Neuronal stem cell (in vitro differentiated cells): ENCODE measurements around the gene PCDHGC5.

ENCODE experiments used
- DNase-seq: peaks from one replicate; pipeline ENCODE4 v3.0.0-alpha.2; 2013; ENCODE audit warnings: low spot score
- H2AFZ ChIP-seq: one replicate; pipeline ENCODE4 v1.6.1; 2013; ENCODE audit warnings: mild to moderate bottlenecking, low read length, inconsistent platforms
- H2AK5ac ChIP-seq: 2 replicates; pipeline ENCODE4 v1.6.1; 2013; ENCODE audit warnings: low read depth, mild to moderate bottlenecking, inconsistent platforms, low read length, moderate library complexity, mixed read lengths
- H2BK120ac ChIP-seq: 2 replicates; pipeline ENCODE4 v1.6.1; 2013; ENCODE audit warnings: low read depth, mild to moderate bottlenecking, inconsistent platforms, low read length, moderate library complexity, mixed read lengths
- H2BK12ac ChIP-seq: one replicate; pipeline ENCODE4 v1.6.1; 2013; ENCODE audit warnings: low read length, inconsistent platforms
- H2BK15ac ChIP-seq: 2 replicates; pipeline ENCODE4 v1.6.1; 2013; ENCODE audit warnings: mild to moderate bottlenecking, low read length, inconsistent platforms, mixed read lengths
- H2BK5ac ChIP-seq: one replicate; pipeline ENCODE4 v1.6.1; 2013; ENCODE audit warnings: inconsistent platforms, mild to moderate bottlenecking, low read length, moderate library complexity
- H3K14ac ChIP-seq: one replicate; pipeline ENCODE4 v1.6.1; 2013; ENCODE audit warnings: low read length, inconsistent platforms
- H3K18ac ChIP-seq: 2 replicates; pipeline ENCODE4 v1.6.1; 2013; ENCODE audit warnings: low read length, inconsistent platforms
- H3K23ac ChIP-seq: 2 replicates; pipeline ENCODE4 v1.6.1; 2013; ENCODE audit warnings: low read depth, mild to moderate bottlenecking, mixed read lengths, low read length, inconsistent platforms; ENCODE audit not compliant: poor library complexity
- H3K27ac ChIP-seq: replicated peaks from 3 replicates; pipeline ENCODE4 v1.5.1; 2013; ENCODE audit warnings: low read length, inconsistent platforms
- H3K27me3 ChIP-seq, 3 experiments: 2 replicates each; pipeline ENCODE4 v1.6.1; 2013; ENCODE audit warnings: low read length in 3 of 3, mild to moderate bottlenecking in 2 of 3, inconsistent platforms in 1 of 3, low read depth in 1 of 3, mixed read lengths in 1 of 3, moderate library complexity in 1 of 3; ENCODE audit not compliant: control insufficient read depth in 3 of 3, insufficient read depth in 3 of 3
- H3K36me3 ChIP-seq, 2 donors: replicated peaks in 1 of 2; 2 replicates each; pipeline ENCODE4 v1.6.1; 2013; ENCODE audit warnings: low read length in 2 of 2; ENCODE audit not compliant: control insufficient read depth in 2 of 2, insufficient read depth in 2 of 2
- H3K4ac ChIP-seq: 2 replicates; pipeline ENCODE4 v1.6.1; 2013; ENCODE audit warnings: inconsistent platforms, mild to moderate bottlenecking, low read length, moderate library complexity
- H3K4me1 ChIP-seq, 2 donors: 1 replicate in 1 of 2; 2 replicates in 1 of 2; pipeline ENCODE4 v1.6.1; 2013; ENCODE audit warnings: low read length in 2 of 2, low read depth in 1 of 2; ENCODE audit not compliant: control insufficient read depth in 2 of 2, insufficient read depth in 1 of 2
- H3K4me2 ChIP-seq: one replicate; pipeline ENCODE4 v1.6.1; 2013; ENCODE audit warnings: mild to moderate bottlenecking, low read length, inconsistent platforms; ENCODE audit not compliant: insufficient read depth, poor library complexity, severe bottlenecking
- H3K4me3 ChIP-seq, 2 donors: 2 replicates each; pipeline ENCODE4 v1.5.1; 2013; ENCODE audit warnings: low read length in 2 of 2, mild to moderate bottlenecking in 2 of 2, inconsistent platforms in 1 of 2, moderate library complexity in 1 of 2
- H3K79me1 ChIP-seq: one replicate; pipeline ENCODE4 v1.6.1; 2013; ENCODE audit warnings: low read depth, mild to moderate bottlenecking, inconsistent platforms, low read length, moderate library complexity
- H3K9ac ChIP-seq: one replicate; pipeline ENCODE4 v1.6.1; 2013; ENCODE audit warnings: mild to moderate bottlenecking, low read depth, low read length, inconsistent platforms; ENCODE audit not compliant: poor library complexity
- H3K9me3 ChIP-seq, 2 donors: replicated peaks in 1 of 2; 2 replicates each; pipeline versions ENCODE3 to v1.6.1; 2013; ENCODE audit warnings: low read length in 2 of 2, mild to moderate bottlenecking in 2 of 2, inconsistent platforms in 1 of 2, low read depth in 1 of 2, mixed read lengths in 1 of 2, moderate library complexity in 1 of 2; ENCODE audit not compliant: control insufficient read depth in 2 of 2, insufficient read depth in 1 of 2
- H4K8ac ChIP-seq: one replicate; pipeline ENCODE4 v1.6.1; 2013; ENCODE audit warnings: low read depth, mild to moderate bottlenecking, inconsistent platforms, low read length, moderate library complexity
- H4K91ac ChIP-seq: one replicate; pipeline ENCODE4 v1.6.1; 2013; ENCODE audit warnings: low read length, low read depth, mild to moderate bottlenecking, inconsistent platforms; ENCODE audit not compliant: poor library complexity
- WGBS, 2 donors: extraction: QIAGEN DNeasy Blood & Tissue Kit; methylation state at CpG; one replicate each; pipeline ENCODE4 v1.1.7; 2013; ENCODE audit warnings: missing lambda C conversion rate in 2 of 2, mixed read lengths in 1 of 2; ENCODE audit not compliant: insufficient read length in 2 of 2, insufficient replicate concordance in 1 of 2; ENCODE audit errors: extremely low coverage in 2 of 2; 5-methylcytosine and 5-hydroxymethylcytosine counted together

Gene PCDHGC5

GRCh38 chr5:141490771-141491170 is 1.9 kb downstream of the PCDHGC5 start:
- H2AK5ac ChIP-seq = no peak overlapping the region
- no peak overlapping the region for H3K4me2 ChIP-seq
- no CpG with 5 or more reads among the region's 13 CpGs for WGBS, 2 donors
- no peak overlapping the region for H3K23ac ChIP-seq
- no peak overlapping the region for H2BK12ac ChIP-seq
- peaks cover 33 to 59% of the 10 kb centered on the region in 2 donors for H3K36me3 ChIP-seq
- H3K9me3 ChIP-seq = peaks cover 16 to 45% of the 10 kb centered on the region in 2 donors
- H3K27me3 ChIP-seq = peaks cover 0 to 10% (median 0%) of the 10 kb centered on the region in 3 experiments
- no peak overlapping the region for H3K9ac ChIP-seq
- H4K91ac ChIP-seq = no peak overlapping the region
- H2BK15ac ChIP-seq = peak overlapping the region; percentile 25
- no peak overlapping the region for H3K18ac ChIP-seq
- H4K8ac ChIP-seq = no peak overlapping the region
- no peak overlapping the region for H3K4ac ChIP-seq
- no peak overlapping the region for H2AFZ ChIP-seq
- no peak overlapping the region for H2BK120ac ChIP-seq
- H3K4me1 ChIP-seq = peaks cover 24 to 28% of the 10 kb centered on the region in 2 donors
- no peak overlapping the region for H3K27ac ChIP-seq
- no peak overlapping the region for H3K14ac ChIP-seq
- peaks cover 17% of the 10 kb centered on the region for H3K79me1 ChIP-seq
- H2BK5ac ChIP-seq = peak overlapping the region; percentile 6
- peak overlapping the region in 1 of 2 donors; percentile 26 for H3K4me3 ChIP-seq
- DNase-seq = no peak

DNA sequence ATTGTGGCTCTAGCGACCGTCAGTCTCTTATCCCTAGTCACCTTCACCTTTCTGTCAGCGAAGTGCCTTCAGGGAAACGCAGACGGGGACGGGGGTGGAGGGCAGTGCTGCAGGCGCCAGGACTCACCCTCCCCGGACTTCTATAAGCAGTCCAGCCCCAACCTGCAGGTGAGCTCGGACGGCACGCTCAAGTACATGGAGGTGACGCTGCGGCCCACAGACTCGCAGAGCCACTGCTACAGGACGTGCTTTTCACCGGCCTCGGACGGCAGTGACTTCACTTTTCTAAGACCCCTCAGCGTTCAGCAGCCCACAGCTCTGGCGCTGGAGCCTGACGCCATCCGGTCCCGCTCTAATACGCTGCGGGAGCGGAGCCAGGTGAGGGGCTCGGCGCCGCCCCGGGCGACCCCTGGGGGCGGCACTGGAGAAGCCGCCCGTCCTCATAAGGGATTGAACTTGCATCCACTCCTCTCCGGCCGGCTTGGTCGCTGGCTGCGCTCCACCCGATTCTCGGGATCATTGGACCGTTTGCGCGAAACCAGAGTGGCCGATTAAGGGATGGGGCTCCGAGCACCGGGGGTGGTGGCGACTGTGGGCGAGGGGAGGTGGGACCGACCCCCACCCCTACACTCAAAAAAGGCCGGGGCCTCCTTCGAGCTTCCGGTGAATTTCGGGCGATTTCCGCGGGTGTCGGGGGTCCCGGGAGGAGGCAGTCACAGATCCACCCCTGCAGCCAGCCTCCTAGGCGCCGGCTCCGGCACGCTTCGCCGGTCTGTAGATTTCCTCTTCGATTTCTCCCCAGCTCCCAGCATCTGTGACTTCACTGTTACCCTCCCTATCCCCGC is 2.7 kb downstream of the PCDHGC5 start:
- Histone ChIP-seq H2BK5ac (no peak overlapping the region), H3K79me1 (peaks cover 17% of the 10 kb centered on the region), H3K9ac (peak overlapping the region; percentile 70), H3K14ac (peak overlapping the region; percentile 39), H3K4ac (no peak overlapping the region), H2AK5ac (peak overlapping the region; percentile 50), H4K91ac (no peak overlapping the region), H3K36me3 (peaks cover 35 to 55% of the 10 kb centered on the region in 2 donors), H2BK120ac (no peak overlapping the region), H3K18ac (peak overlapping the region; percentile 62), H3K27ac (no peak overlapping the region), H2AFZ (no peak overlapping the region), H3K4me2 (peak overlapping the region; percentile 27), H4K8ac (no peak overlapping the region), H2BK12ac (peak overlapping the region; percentile 24), H3K23ac (peak overlapping the region; percentile 52), H3K4me1 (peaks cover 29 to 34% of the 10 kb centered on the region in 2 donors), H3K4me3 (no peak overlapping the region), H3K9me3 (peaks cover 12 to 37% of the 10 kb centered on the region in 2 donors), H2BK15ac (no peak overlapping the region), H3K27me3 (peaks cover 0 to 10% (median 0%) of the 10 kb centered on the region in 3 experiments)
- no CpG with 5 or more reads among the region's 66 CpGs for WGBS, 2 donors
- DNase-seq = no peak

DNA sequence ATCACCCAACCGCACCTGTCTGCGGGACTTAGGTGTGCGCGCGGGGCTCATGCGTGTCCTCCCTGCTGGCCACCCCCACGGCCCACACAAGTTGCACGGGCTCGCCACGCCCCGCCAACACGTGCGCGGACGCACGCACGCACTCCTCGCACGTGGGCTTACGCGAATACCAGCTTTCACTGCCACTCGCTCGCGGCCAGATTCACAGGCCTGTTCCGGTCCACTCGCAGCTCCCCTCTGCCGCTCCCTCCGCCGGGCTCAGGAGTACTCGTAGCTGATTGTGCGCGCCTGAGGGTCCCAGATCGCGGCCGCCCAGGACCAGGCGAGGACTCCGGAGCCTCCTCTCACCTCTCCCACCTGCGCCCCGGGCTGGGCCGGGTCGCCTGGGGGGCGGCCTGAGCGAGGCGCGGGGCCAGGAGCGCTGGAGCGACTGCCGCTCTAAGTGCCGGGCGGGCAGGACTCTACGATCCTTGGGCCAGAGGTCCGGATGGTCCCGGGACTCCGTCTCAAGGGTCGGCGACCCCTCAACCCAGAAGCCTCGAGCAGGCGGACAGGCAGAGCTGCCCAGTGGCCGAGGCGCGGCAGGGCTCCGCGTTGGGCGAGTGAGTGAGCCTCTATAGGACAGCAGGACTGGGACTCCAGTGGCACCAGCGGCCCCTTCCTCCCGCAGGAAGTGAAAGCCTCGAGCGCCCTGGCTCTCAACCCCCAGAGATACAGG is 3.4 kb downstream of the PCDHGC5 start:
- no peak overlapping the region for H2BK120ac ChIP-seq
- no peak overlapping the region for H4K91ac ChIP-seq
- peak overlapping the region; percentile 65 for H3K9ac ChIP-seq
- H3K9me3 ChIP-seq = peaks cover 12 to 30% of the 10 kb centered on the region in 2 donors
- H3K36me3 ChIP-seq = peaks cover 32 to 52% of the 10 kb centered on the region in 2 donors
- peak overlapping the region in 1 of 2 donors; percentile 29 for H3K4me3 ChIP-seq
- H2BK12ac ChIP-seq = peak overlapping the region; percentile 92
- no peak overlapping the region for H3K14ac ChIP-seq
- no peak overlapping the region for H2BK15ac ChIP-seq
- H3K4ac ChIP-seq = no peak overlapping the region
- H3K23ac ChIP-seq = no peak overlapping the region
- peak overlapping the region; percentile 62 for H3K18ac ChIP-seq
- peaks cover 0 to 10% (median 0%) of the 10 kb centered on the region in 3 experiments for H3K27me3 ChIP-seq
- peak overlapping the region; percentile 50 for H2AK5ac ChIP-seq
- H3K4me1 ChIP-seq = peaks cover 29 to 34% of the 10 kb centered on the region in 2 donors
- H3K4me2 ChIP-seq = no peak overlapping the region
- no peak overlapping the region for H4K8ac ChIP-seq
- no peak overlapping the region for H2BK5ac ChIP-seq
- H3K27ac ChIP-seq = no peak overlapping the region
- H2AFZ ChIP-seq = no peak overlapping the region
- no peak for DNase-seq
- peaks cover 13% of the 10 kb centered on the region for H3K79me1 ChIP-seq
- no CpG with 5 or more reads among the region's 68 CpGs for WGBS, 2 donors
